Cardiac septum (tissue), 1 donor: ENCODE data around the gene KRT1. TPM values are rescaled to one million over a fixed set of nuclear protein-coding genes. Genes with fewer than 3 reads are reported as not detected.
"Not testable (repeated sequence)": the region's sequence is repeated elsewhere in the genome, so short reads cannot be mapped to it uniquely, and the experiment has no call there.

Experiments used
- DNase-seq: peaks from one replicate; pipeline ENCODE4 v3.0.0-alpha.2; 2020; ENCODE audit warnings: low spot score
- intact Hi-C: fragments of 100-400 bp; cut with DNase I; formaldehyde crosslinking; loops from one replicate; pipeline ENCODE4 v1.14.0; 2022
- long read RNA-seq: library from polyadenylated mRNA; unstranded; transcript quantifications from one replicate; pipeline ENCODE4 v2.0.0, GENCODE V29; 2021
- total RNA-seq: library from RNA; stranded (reverse); fragmentation: NEBNext Ultra II Directional; extraction: Animal tissue kit (Norgen Biotek cat#: 25700); gene quantifications from one replicate; pipeline ENCODE4 v1.2.1, GENCODE V29; 2021
- donor health status: DM: no; HTN: no; CAD: no.

KRT1 gene
- not detected for total RNA-seq
- long read RNA-seq, partial matches to known transcripts, result 0 of 1 reads
- long read RNA-seq, other reads (novel, unspliced or antisense), result 1 of 1 reads

DNA sequence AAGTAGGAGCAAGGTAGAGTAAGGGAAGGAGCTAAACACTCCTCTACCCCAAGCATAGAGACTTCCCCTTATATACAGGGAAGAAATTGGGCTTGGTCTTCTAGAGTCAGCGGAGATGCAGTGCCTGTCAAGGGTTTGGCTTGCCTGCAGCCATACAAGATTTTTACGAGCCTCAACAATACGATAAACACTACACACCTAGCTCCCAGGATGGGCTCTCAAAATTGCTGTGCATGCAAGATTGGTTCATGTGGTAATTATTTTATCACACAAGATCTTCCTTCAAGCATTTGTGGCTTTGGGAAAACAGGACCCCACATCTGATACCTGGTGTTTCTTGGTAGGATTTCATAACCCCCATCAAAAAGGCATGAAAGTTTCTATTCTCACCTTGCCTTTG, at the start of gene KRT1:
TSS of gene KRT1 (minus strand) at position 45 of the 400 bp plus-strand sequence. CDS start 59 bp downstream, outside the sequence.
- intact Hi-C loops, result no loop called here
- DNase-seq, result no peak

GRCh38 chr12:52729147-52729546, 48.9 kb upstream of the KRT1 start:
- intact Hi-C loops, result no loop called here

GRCh38 chr12:52728374-52728773, 48.2 kb upstream of the KRT1 start:
- no peak for DNase-seq
- intact Hi-C loops, result no loop called here

More at GRCh38 chr12:52729147-52729546, 48.9 kb upstream of the KRT1 start:
- no peak for DNase-seq

DNA sequence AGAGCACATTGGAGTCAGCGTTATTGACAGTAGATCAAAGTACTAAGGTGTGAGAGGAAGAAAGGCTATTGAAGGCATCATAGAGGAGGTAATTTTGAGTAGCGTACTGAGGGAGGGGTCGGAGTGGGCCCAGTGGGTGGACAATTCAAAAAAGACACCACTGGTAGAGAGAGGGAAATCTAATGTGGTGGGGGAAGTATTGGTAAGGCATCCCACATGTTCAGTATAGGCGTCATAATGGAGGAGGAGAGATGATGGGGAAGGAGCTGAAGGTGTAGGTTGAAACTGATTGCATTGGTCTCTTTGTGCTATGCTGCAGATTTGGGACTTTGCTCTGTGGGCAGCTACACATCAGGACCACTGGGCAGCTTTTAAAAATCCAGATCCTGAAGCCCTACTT, 46.8 kb upstream of the KRT1 start:
- no peak for DNase-seq
- intact Hi-C loops, result no loop called here

- DNase-seq, result no peak
- intact Hi-C loops, result no loop called here
These were observed 46.2 kb upstream of the KRT1 start for GRCh38 chr12:52726451-52726850.

GRCh38 chr12:52724384-52724783, 44.2 kb upstream of the KRT1 start:
- intact Hi-C loops, result no loop called here
- no peak for DNase-seq

DNA sequence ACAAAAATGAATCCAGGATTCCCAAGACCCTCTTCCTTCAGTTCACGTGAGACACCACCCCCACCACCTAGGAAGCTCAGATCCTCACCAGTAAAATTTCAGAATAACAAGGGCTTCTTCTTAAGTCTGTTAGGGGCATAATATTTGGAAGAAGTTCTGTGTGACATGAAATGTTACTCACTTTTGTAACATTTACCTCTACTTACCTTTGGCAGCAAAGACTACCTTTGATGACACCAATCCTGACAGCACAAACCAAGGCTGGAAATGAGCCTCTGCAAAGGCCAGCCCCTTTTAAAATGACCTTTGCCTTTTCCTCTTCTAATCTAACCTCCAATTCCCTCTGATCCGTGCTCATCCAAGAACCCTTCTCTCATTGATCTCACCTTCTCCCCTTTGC, 42.5 kb upstream of the KRT1 start:
- DNase-seq, result no peak
- intact Hi-C loops, result no loop called here

GRCh38 chr12:52721838-52722470, 41.7 kb upstream of the KRT1 start:
- intact Hi-C loops, result no loop called here
- no peak for DNase-seq

GRCh38 chr12:52720365-52720886, 40.2 kb upstream of the KRT1 start:
- DNase-seq, result no peak
- intact Hi-C loops, result no loop called here

- intact Hi-C loops, result no loop called here
- no peak for DNase-seq
These were observed 35.9 kb upstream of the KRT1 start for GRCh38 chr12:52716061-52716460.

GRCh38 chr12:52715416-52715815, 35.2 kb upstream of the KRT1 start:
- intact Hi-C loops, result no loop called here
- DNase-seq, result no peak

- intact Hi-C loops, result no loop called here
- DNase-seq, result no peak
These were observed 34.7 kb upstream of the KRT1 start for GRCh38 chr12:52714887-52715281.

GRCh38 chr12:52713960-52714886, 34.0 kb upstream of the KRT1 start:
- no peak for DNase-seq
- intact Hi-C loops, result no loop called here

DNA sequence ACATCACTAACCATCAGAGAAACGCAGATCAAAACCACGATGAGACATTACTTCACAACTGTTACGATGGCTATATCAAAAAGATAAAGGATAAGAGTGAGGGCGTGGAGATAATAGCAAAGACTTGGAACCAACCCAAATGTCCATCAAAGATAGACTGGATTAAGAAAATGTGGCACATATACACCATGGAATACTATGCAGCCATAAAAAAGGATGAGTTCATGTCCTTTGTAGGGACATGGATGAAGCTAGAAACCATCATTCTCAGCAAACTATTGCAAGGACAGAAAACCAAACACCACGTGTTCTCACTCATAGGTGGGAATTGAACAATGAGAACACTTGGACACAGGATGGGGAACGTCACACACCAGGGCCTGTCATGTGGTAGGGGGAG, 31.9 kb upstream of the KRT1 start:
- DNase-seq, intact Hi-C loops: not testable (repeated sequence)

GRCh38 chr12:52710730-52711129, 30.5 kb upstream of the KRT1 start:
- intact Hi-C loops, result no loop called here
- DNase-seq, result no peak

GRCh38 chr12:52708010-52708409, 27.8 kb upstream of the KRT1 start:
- intact Hi-C loops, result no loop called here
- no peak for DNase-seq

GRCh38 chr12:52704464-52704863, 24.3 kb upstream of the KRT1 start:
- intact Hi-C loops, result no loop called here
- no peak for DNase-seq

GRCh38 chr12:52703878-52704277, 23.7 kb upstream of the KRT1 start:
- intact Hi-C loops, result no loop called here
- no peak for DNase-seq

DNA sequence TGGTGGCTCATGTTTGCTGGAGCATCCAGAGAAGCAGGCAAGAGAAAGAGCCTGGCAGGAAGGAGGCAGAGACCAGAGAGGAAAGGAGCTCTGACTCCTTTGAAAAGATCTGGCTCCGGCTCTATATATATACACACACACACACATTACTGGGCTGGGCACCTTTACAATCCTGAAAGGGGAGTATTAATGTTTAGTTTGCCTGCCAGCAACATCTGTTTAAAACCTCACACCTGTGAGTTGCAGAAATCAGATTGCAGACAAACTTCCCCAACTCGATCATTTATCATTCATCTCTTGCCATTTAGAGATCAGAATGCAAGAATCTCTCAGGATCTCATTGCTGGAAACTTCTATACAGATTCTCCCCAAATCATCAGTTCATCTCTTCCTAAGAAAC, 23.2 kb upstream of the KRT1 start, which contains the start of gene KRT77:
TSS of gene KRT77 (minus strand) at position 101 of the 400 bp plus-strand sequence. CDS start at position 11, 90 bp downstream.
- intact Hi-C loops, result no loop called here
- DNase-seq, result no peak

DNA sequence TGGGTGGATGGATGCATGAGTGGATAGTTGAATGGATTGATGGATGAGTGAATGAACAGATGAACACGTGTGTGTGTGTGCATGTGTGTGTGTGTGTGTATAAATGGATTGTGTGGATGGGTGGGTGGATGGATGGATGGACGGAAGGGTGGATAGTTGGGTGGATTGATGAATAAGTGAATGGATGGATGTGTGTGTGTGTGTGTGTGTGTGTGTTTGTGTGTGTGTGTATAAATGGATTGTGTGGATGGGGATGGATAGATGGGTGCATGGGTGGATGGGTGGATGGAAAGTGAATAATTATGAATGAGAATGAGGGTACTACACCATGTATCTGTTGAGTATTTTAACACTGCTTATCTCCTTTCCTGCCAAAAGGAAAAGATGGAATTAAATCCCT, 22.1 kb upstream of the KRT1 start:
- no peak for DNase-seq
- intact Hi-C loops, result no loop called here
